Fibroblast of the aortic adventitia (primary cell): ENCODE data around the gene SLC46A2. TPM values are rescaled to one million over a fixed set of nuclear protein-coding genes. Genes with fewer than 3 reads are reported as not detected.

Experiments used
- DNase-seq: peaks from one replicate; pipeline ENCODE4 v3.0.0-alpha.2; 2010; ENCODE audit warnings: low read depth
- H3K4me3 ChIP-seq: 2 replicates; pipeline ENCODE4 v1.5.1; 2011; ENCODE audit warnings: low read depth, mild to moderate bottlenecking, control low read depth, low read length, moderate library complexity
- CTCF ChIP-seq: IDR thresholded peaks from 2 replicates; pipeline ENCODE4 v1.5.1; 2011; ENCODE audit warnings: mild to moderate bottlenecking, low read length, control low read depth, inconsistent platforms; ENCODE audit not compliant: insufficient read depth
- total RNA-seq: library from RNA; depleted of rRNA; stranded (reverse); fragments of >200 nt; gene quantifications from 2 replicates; pipeline ENCODE4 v1.2.3, GENCODE V29; 2012; ENCODE audit warnings: low replicate concordance

Gene SLC46A2
- total RNA-seq, 1 donor, result not detected

- no peak for DNase-seq
These were observed 42.1 kb downstream of the SLC46A2 start for GRCh38 chr9:112848316-112849151.

GRCh38 chr9:112846528-112847488 lies 43.9 kb downstream of the SLC46A2 start:
- DNase-seq, result peak; percentile 53
- H3K4me3 ChIP-seq, result no peak overlapping the region
- TF ChIP-seq CTCF, result no peak

More at GRCh38 chr9:112848316-112849151, 42.1 kb downstream of the SLC46A2 start:
- no peak overlapping the region for H3K4me3 ChIP-seq
- TF ChIP-seq CTCF, result no peak

- no peak overlapping the region for H3K4me3 ChIP-seq
- peak; percentile 75 for DNase-seq
- peak; percentile 99 for TF ChIP-seq CTCF
These were observed 45.7 kb downstream of the SLC46A2 start for GRCh38 chr9:112844771-112845542.

GRCh38 chr9:112842555-112842954 lies 48.1 kb downstream of the SLC46A2 start:
- no peak for TF ChIP-seq CTCF
- no peak for DNase-seq
- no peak overlapping the region for H3K4me3 ChIP-seq

GRCh38 chr9:112841261-112841660 lies 49.4 kb downstream of the SLC46A2 start:
- TF ChIP-seq CTCF, result no peak
- no peak for DNase-seq
- no peak overlapping the region for H3K4me3 ChIP-seq

GRCh38 chr9:112839331-112839730 lies 51.3 kb downstream of the SLC46A2 start:
- DNase-seq, result no peak
- H3K4me3 ChIP-seq, result no peak overlapping the region
- TF ChIP-seq CTCF, result no peak
